Stimulated activated CD8-positive, alpha-beta memory T cell treated with anti-CD3 and anti-CD28 coated beads, Interleukin-15, amount 100 ng/mL, for 4 hours (primary cell): ENCODE results near the gene GPRC5C.

Source experiments
- DNase-seq, 2 donors: peaks; one replicate each; pipeline ENCODE4 v3.0.0-alpha.2; 2020; ENCODE audit warnings: low read depth in 2 of 2

GPRC5C gene

GRCh38 chr17:74407384-74407783 lies 24.5 kb upstream of the GPRC5C start:
- DNase-seq, result no peak

- DNase-seq, result no peak
These were observed 23.6 kb upstream of the GPRC5C start for GRCh38 chr17:74408262-74408661.

GRCh38 chr17:74408815-74409214 lies 23.1 kb upstream of the GPRC5C start:
- DNase-seq, result no peak

GRCh38 chr17:74410001-74410443 lies 21.9 kb upstream of the GPRC5C start:
- DNase-seq, result no peak

- no peak for DNase-seq
These were observed 19.3 kb upstream of the GPRC5C start for GRCh38 chr17:74412581-74412980.

- DNase-seq, result no peak
These were observed 18.4 kb upstream of the GPRC5C start for GRCh38 chr17:74413491-74413890.

GRCh38 chr17:74414510-74414909 lies 17.4 kb upstream of the GPRC5C start:
- DNase-seq, result no peak

GRCh38 chr17:74415608-74416396 lies 16.1 kb upstream of the GPRC5C start:
- no peak for DNase-seq

GRCh38 chr17:74417178-74418045 lies 14.5 kb upstream of the GPRC5C start:
- no peak for DNase-seq

GRCh38 chr17:74419928-74420411 lies 11.9 kb upstream of the GPRC5C start:
- no peak for DNase-seq

GRCh38 chr17:74424117-74424516 lies 7.8 kb upstream of the GPRC5C start:
- no peak for DNase-seq

- no peak for DNase-seq
These were observed 7.2 kb upstream of the GPRC5C start for GRCh38 chr17:74424657-74425056.

- no peak for DNase-seq
These were observed 5.3 kb upstream of the GPRC5C start for GRCh38 chr17:74426551-74427047.

GRCh38 chr17:74427048-74427762 lies 4.7 kb upstream of the GPRC5C start:
- DNase-seq, result no peak

GRCh38 chr17:74427763-74428153 lies 4.1 kb upstream of the GPRC5C start:
- no peak for DNase-seq

GRCh38 chr17:74429604-74430384 lies 2.1 kb upstream of the GPRC5C start:
- no peak for DNase-seq

- DNase-seq, result no peak
These were observed 1.5 kb upstream of the GPRC5C start for GRCh38 chr17:74430385-74430705.

- no peak for DNase-seq
These were observed 951 bp upstream of the GPRC5C start for GRCh38 chr17:74430706-74431567.

GRCh38 chr17:74432424-74432690 lies 469 bp downstream of the GPRC5C start:
- DNase-seq, result no peak

GRCh38 chr17:74432766-74433391 lies 991 bp downstream of the GPRC5C start:
- DNase-seq, result no peak
